Measurements from ENCODE around the gene CEP131.

The CEP131 gene

DNA sequence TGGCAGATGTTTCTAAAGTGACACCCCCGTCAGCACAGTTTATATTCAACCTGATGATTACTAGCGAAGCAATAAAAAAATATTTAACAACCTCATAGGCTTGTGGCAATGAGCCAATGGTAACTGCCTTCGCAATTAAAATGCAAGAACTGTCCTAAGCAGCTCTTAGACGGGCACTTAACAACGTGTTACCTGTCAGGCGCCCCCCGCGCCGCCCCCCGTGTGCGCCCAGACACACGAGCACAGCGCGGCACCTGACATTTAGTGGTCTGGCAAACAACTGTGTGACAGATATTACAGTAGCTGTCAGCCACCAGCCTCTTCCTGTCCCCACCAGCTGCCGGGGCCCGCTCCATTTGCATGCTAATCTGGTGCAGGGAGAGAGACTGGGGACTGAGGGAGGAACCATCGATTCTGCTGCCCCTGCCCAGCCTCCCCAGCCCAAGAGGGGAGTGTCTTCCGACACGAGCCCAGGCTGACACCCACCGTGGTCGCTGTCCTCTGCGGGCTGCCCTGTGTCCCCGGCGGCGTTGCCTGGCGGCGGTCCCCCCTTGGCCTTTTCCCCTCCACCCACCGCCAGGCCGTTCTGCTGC is 29.0 kb upstream of the CEP131 start:
- no peak for DNase-seq (ENCODE audit: low read depth)

DNA sequence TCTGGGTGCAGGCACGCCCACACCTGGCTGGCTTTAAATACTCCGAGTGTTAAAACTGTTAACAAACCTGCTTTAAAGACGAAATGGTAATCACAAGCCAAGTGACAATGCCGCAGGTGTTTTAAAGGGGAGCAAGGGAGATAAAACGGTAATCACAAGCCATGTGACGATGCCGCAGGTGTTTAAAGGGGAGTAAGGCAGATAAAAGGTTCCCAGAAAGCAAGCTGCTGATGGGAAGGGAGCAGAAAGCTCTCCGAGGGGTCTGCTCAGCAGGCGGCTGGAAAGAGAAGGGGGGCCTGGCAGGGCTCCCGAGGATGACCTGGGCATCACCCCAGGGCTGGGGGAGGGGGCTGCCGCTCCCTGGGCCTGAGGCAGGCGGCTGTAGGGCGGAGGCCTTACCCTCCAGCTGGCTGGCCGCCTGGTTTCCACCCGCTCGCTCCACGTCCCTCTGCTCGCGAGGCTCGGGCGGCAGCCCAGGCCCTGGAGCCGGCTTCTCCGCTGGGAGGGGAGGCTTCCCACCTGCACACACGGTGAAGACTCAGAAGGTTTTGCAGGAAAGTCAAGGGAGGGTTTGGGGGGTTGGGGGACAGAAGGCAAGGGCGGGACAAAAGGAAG is 28.4 kb upstream of the CEP131 start:
- DNase-seq (ENCODE audit: low read depth): no peak

DNA sequence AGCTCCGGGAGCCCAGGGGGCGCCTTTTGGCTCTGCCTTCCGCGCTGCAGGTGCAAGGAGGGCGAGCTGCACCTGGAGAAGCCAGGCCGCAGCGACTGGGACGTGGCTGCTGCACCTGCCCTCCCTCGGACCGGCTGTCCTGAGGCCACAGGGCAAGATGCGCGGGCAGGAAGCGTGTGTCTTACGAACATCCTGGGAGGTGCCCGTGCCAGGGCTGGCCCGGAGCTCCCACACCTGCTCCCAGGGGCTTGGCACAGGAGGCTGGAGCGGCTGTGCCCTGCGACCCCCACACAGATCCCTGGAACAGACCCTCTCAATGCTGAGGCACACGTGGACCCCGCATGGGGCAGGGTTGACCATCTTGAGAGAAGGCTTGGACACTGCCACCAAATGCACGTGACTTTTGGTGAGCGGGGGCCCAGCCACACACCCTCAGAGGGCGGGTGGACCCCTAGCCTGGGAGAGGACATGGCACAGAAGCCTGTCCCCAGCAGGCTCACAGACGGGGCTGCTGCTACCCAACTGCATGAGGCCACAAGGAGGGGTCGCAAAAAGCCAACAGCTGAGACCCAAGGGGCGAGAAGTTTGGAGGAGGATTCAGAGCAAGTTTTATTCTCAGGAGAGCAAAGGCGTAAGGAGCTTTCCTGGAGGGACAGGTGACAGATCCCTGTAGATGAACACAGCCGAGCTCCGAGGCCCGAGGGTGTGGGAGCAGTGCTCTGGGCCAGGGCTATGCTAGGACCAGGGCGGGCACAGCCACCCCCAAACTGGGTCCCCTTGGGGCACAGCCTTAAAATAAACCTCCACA is 27.7 kb upstream of the CEP131 start:
- DNase-seq (ENCODE audit: low read depth): no peak

DNA sequence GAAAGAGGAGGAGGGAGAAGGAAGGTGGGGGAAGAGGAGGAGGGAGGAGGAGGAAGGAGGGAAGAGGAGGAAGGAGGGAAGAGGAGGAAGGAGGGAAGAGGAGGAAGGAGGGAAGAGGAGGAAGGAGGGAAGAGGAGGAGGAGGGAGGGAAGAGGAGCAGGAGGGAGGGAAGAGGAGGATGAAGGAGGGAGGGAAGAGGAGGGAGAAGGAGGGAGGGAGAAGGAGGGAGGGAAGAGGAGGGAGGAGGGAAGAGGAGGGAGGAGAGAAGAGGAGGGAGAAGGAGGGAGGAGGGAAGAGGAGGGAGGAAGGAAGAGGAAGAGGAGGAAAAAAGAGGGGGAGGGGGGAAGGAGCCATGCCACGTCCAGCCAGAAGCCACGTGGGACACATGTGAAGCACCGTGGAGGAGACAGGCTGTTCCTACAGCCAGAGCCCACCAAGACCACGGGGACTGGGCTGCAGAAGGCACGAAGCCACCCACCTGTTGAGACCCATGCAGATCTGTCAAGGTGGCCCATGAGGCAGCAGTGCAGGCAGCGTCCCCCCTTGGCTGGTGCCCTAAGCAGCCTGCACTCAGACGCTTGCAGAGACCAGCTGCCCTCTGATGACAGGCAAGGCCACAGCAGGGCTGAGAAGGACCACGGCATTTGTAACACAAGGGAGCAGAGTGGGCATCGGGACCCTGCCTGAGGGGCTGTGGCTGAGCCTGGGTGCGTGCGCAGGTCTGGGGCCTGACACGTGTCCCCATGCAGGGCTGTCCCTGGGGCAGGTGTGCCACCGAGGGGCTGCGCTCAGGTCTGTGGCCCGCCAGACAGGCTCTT is 26.7 kb upstream of the CEP131 start:
- no peak for DNase-seq (ENCODE audit: low read depth)

DNA sequence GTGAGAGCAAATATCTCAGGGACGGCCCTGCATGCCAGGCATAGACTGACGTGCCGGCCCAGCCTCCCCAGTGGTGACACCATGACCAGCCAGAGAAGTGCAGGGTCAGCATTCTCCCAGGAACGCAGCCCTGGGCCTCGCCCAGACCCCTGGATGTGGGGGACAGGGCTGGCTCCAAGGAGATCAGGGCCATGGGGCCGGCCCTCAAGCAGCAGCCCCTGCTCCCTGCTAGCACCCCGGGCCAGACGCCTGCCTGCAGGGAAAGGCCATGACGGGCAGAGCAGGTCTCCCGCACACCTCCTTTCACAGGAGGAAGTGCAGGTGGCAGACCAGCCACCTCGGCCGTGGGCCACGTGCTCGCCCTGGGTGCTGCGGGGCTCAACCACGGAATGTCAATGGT is 25.9 kb upstream of the CEP131 start:
- no peak for DNase-seq (ENCODE audit: low read depth)

DNA sequence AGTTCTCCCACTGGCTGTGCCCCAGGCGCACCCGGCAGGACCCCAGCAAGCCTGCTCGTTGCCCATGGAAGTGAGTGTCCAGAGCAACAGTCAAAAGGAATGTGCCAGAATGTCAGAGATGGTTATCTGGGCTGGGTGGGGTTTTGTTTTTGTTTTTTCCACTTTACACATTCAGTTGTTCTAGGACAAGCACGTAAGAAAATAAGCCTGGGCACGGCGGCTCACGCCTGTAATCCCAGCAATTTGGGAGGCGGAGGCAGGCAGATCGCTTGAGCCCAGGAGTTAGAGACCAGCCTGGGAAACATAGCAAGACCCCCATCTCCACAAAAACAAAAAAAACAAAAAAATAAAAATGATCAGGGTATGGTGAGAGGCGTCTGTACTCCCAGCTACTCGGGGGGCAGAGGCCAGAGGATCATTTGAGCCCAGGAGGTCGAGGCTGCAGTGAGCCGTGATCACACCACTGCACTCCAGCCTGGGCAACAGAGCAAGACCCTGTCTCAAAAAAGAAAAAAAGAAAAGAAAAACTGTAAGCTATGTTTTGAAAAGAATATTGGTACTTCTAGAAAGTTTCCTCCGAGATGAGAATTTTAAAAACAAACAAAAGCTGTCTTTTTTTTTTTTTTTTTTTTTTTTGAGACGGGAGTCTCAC is 24.7 kb upstream of the CEP131 start:
- DNase-seq (ENCODE audit: low read depth): no peak

DNA sequence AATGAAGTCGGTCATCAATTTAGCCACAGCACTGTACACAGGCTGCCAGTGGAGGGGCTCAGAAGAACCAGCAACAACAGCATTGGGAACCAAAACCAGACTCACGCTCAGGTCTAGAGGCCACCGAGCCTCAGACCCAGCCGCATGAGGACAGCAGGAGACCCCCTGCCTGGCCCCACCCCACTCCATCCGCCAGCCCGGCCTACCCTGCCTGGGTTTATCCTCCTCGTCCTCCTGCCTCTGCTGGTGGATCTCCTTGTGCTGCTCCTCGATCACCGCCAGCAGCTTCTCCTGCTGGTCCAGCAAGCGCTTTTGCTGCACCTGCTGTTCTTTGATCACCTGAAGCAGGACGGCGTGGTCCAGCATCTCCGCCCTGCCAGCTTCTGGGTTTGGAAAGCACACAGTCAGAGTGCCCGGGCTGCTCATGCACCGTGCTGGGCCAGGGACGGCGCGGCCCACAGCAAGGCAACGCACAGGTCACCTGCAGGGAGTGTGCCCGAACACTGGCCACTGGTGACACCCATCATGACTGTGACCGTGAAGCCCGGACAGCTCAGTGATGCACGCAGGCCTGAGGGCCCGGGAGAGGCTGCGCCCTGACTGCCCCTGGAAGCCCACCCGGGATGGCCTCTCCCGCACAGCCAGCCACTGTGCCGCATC is 24.0 kb upstream of the CEP131 start:
- DNase-seq (ENCODE audit: low read depth): no peak

DNA sequence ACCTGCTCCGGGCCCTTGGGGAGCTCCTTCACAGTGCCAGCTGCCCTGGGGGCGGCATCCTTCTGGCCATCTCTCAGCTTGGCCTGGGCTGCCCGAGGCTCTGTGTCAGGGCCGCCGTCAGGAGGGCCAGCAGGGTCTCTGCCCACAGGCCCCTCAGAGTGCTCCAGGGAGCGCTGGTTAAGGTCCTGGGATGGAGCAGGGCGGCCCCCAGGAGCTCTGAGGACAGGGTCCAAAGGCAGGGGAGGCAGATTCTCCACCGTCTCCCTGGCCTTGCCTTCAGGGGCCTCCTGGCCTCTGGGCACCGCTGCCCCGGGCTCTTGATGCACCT is 23.5 kb upstream of the CEP131 start:
- DNase-seq (ENCODE audit: low read depth): no peak

DNA sequence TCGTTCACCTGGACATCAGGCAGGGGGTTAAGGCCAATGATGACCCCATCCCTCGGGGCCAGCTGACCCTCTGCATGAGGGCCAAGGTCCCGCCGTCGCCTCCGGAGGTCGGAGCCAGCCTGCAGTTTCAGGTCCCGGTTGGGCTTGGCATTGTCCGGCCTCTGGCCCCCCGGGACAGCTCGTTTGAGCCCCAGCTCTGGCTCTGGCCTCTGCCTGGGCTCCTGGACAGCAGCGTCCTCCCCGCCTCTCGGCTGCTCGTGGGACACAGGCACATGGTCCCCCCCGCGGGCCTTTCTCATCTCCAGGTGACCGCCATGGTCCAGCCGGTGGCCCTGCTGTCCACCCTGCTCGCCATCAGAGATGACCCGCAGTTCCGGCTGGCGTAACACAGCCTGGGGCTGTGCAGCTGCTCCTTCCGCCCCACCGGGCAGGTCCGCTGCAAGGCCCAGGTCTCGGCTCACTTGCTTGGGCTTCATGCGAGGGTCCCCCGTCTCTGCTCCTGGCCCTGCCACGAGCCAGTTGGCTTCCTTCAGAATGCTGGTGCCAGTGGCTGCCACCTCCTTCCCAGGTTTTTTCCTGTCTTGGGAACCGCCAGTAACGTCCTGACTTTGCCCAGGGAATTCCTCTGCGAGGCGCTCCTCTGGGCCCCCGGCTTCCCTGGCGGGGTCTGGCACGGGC is 23.0 kb upstream of the CEP131 start:
- DNase-seq (ENCODE audit: low read depth): no peak

DNA sequence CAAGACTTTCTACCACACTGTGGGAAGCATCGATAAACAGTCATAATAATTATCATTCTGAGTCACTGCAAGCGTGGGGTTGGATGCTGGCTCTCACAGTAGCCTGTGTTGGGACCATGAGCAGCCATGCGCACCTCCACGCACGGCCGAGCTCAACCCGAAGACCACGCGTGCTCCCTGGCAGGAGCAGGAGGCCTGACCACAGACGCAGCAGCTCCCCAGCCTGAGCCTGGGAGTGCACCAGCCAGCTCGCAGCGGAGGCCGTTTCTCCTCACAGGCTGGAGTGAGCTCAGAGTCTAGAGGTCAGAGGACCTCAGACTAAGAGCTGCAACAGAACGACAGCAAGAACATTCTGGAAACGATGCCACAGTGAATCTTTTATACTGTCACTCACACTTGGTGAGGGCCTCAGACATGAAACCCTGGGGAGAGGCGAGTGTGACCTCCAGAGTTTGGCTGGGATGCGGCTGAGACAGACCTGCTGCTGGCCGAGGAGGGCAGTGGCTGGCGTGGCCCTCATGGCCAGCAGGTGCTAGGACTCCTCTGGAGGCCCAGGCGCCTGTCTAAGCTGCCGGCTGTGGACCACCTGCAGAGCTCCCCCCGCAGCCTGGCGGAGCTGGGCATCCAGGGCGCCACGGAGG is 22.4 kb upstream of the CEP131 start:
- no peak for DNase-seq (ENCODE audit: low read depth)

DNA sequence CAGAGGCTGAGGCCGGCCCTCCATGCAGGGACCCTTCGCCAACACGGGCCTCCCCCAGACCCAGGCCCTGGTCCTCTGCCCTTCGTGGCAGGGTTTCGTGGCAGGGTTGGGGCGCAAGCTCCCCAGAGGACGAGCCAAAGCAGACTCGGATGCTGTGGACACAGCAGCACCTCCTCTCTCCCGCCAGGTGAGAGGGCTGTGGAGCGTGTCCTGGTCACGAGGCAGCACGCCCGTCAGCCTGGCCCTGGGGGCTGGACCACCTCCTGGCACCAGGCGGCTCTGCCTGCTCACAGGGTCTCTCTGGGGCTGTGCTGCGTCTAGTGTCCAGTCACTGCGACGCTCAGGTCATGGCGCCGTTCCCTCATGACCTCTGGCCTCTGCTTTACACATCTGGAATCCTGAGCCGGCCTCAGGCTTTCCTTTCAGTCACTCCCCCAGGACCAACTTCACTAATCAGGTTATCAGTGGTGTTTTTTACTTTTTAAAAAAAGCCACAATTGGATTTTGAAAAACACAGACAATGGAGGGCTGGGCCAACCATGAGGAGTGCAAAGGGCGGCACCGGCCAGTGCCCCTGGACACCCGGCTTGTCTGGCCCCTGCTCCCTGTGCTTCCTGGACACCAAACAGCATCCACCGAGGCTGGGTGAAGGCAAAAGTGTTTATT is 21.7 kb upstream of the CEP131 start:
- DNase-seq (ENCODE audit: low read depth): no peak

DNA sequence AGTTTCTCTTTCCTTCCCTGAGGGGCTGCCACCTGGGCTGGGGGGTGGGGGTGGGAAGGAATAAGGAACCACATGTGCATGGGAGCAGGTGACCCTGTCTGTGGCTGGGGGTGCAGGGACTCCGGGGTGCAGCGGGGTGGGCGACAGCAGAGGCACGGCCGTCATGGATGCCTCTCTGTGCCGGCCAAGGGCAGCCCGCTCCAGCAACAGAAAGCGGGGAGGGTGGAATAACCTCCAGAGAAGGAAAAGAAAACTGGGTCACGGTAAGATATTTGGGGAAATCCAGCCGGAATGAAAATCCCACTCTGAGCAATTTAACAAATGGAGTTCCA is 20.5 kb upstream of the CEP131 start:
- DNase-seq (ENCODE audit: low read depth): no peak

DNA sequence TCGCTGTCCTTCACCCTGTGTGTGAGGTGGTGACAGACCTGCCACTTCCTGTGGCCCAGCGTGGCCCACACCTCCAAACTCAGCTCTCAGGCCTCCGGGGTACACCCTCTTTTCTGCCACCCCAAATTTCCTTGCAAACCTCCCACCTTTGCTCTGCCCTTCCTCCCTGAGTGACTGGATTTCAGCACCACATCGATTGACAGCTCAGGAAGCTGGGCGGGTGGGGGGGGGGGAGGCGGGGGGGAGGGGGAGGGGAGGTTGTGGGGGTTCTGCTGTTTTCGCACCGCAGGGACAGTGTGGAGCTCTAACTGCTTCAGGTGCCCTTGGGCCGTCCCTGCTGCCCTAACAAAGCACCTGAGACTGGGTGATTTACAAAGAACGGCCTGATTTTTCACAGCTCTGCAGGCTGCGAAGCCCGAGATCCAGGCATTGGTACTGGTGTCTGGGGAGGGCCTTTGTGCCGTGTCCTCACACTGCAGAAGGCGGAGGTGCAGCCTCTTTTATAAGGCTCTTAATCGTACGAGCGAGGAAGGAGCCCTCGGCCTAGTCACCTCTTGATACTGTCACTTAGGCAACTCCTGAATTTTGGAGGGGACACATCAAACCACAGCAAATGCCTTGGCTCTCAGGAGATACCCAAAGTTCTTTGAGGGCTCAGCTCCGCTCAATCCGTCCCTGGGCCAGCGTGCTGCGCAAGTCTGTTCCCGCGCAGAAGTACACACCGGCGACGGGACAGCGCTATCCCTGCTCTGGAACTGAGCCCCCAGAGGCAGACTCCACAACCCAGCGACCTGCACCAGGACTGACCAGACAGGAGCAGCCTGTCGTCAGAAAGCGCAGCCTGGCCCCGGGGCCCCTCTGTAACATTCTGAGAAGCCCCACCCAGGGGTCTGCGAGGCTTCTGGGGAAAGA is 19.9 kb upstream of the CEP131 start:
- DNase-seq (ENCODE audit: low read depth): no peak

DNA sequence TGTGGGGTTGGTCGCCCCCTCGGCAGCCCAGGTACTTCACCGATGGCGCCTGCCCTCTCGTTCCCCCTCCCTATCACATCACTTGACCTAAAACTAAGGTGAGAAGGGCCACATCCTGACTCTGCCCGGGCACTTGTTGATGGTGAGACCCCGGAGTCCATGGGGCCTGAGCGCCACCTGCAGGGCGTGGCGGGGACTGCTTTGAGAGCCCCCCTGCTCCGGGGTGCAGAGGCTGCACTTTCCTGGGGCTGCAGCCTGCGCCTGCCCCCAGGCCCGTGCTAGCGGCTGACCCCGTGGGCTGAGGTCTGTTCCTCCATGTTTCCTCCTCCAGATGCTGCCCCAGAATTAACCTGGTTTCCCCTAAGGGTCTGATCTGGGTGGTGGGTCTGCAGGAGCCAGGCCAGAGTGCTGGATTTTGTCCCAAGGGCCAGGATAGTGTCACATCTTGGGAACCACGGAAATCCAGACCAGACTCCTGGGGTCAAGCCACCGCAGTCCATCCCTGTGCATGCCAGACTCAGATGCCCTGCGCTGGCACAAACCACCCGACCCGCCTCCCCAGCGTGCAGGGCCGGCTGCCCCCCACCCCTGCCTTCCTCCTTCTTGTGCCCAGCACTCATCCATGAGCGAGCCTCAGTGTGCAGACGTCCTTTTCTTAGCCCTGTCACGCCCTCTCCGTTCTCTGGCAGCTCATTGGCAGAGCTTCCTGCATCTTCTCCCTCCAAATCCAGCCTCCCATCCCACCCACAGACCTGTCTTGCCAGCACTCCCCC is 19.1 kb upstream of the CEP131 start:
- DNase-seq (ENCODE audit: low read depth): no peak

DNA sequence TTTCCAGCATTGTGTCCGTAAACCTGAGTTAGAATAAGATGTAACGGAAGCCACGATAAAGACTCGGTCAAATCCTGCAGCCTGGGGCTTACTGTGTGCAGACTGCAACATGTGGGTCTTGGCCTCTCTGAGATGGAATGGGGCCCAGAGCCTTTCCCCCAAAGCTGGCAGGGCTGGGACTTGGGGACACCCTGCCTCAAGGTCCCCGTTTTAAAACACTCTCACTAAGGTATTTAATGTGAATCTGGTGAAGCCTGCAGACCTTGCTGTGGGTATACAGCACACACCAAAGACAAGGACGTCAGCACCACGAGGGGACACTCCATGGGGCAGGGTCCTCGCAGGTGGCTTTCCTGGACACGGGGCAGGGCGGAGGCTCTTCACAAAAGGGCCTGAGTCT is 18.4 kb upstream of the CEP131 start:
- DNase-seq (ENCODE audit: low read depth): no peak

DNA sequence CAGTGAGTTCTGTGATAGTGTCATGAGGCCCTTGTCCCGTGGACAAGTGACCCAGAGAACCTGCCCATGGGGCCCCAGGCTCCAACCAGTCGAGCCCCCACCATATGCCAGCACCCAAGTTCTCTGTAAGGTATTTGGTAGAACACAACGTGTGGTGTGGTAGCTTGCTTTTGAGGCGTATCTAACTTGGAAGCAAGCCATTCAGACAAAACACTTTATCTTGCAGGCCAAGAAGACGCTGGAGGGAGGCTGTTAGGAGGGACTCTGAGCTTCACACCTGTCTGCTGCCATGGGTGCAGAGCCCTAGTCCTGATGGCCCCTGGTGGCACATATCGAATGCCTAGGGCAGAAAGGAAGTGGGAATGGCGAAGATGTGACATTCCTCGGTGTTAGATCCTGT is 18.0 kb upstream of the CEP131 start:
- no peak for DNase-seq (ENCODE audit: low read depth)

DNA sequence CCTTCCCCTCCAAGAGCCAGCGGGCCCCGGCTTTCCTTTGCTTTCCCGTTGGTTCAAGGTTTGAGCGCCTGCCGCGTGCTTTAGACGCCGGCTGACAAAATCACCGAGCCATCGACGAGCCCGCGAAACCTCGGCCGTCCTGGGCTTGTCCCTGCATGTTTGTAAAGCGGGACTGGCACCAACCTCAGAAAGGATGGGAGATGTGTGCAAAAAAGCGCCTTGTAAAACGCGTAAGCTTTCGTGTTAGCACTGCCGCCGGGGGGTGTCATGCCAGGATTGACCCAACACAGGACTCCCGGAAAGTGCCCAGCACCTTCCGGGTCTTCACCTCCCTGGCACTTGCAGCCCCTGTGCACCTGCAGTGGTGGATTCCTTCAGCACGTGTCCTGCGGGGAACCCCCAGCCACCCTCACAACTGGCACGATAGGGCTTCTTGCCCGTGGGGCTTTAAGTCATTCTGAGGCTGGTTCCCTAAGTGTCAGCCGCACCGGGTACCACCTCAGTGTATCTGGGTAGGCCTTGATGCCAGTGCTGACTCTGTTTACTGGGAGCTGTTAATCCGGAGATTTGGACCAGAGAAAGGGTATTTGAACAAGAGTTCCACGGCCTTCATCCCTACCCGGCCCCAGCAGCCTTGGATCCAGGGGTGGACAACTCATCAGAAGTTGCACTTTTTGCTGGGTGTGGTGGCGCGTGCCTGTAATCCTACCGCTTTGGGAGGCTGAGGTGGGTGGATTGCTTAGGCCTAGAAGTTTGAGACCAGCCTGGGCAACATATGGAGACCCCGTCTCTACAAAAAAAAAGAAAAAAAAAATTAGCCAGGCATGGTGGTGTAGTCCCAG is 17.2 kb upstream of the CEP131 start:
- DNase-seq (ENCODE audit: low read depth): no peak

Measured in CMK (cell line).